B cell (primary cell): ENCODE data around the gene TTLL11. TPM values are rescaled to one million over a fixed set of nuclear protein-coding genes. Genes with fewer than 3 reads are reported as not detected.

Experiments
- ATAC-seq: fragments of 200-7000 bp; cut with Tn5 transposase; one replicate; pipeline ENCODE4 v1.10.0; 2021; ENCODE audit warnings: low read depth, mild to moderate bottlenecking, moderate number of reproducible peaks, moderate library complexity
- CTCF ChIA-PET: fragments of 350-600 bp; sonication (Branson Sonifier 250); formaldehyde crosslinking; loops from one replicate; lab custom pipeline; 2021; ENCODE audit warnings: antibody characterized with exemption, inconsistent platforms; lab: Charles Lee
- POLR2A ChIA-PET: fragments of 350-600 bp; sonication (Branson Sonifier 250); formaldehyde crosslinking; loops from one replicate; lab custom pipeline; 2021; ENCODE audit warnings: antibody characterized with exemption; lab: Charles Lee
- DNase-seq: peaks from one replicate; pipeline ENCODE4 v3.0.0; 2013
- H2AFZ ChIP-seq: 2 replicates; pipeline ENCODE4 v1.6.1; 2012; ENCODE audit warnings: mild to moderate bottlenecking, low read depth, low read length; ENCODE audit not compliant: insufficient read depth, poor library complexity, severe bottlenecking
- H3K27ac ChIP-seq, 2 donors: 1 replicate in 1 of 2; 2 replicates in 1 of 2; pipeline ENCODE4 v1.5.1; 2012 to 2013; ENCODE audit warnings: low read length in 2 of 2, mild to moderate bottlenecking in 2 of 2, moderate library complexity in 1 of 2
- H3K27me3 ChIP-seq, 4 experiments: fragments of 200-600 bp in 1 of 4; sonication (generic) in 1 of 4; replicated peaks in 1 of 4; 1 replicate in 2 of 4; 2 replicates in 2 of 4; pipeline versions ENCODE4 v1.6.1 to v1.7.0; 2013 to 2016; ENCODE audit warnings: low read length in 3 of 4, mild to moderate bottlenecking in 2 of 4, mixed read lengths in 1 of 4, moderate library complexity in 1 of 4; ENCODE audit not compliant: insufficient read depth in 4 of 4, control insufficient read depth in 3 of 4; ENCODE audit errors: control extremely low read depth in 1 of 4
- H3K36me3 ChIP-seq, 2 experiments: replicated peaks in 1 of 2; 1 replicate in 1 of 2; 2 replicates in 1 of 2; pipeline versions ENCODE4 v1.6.1 to v1.7.1; 2013; ENCODE audit warnings: low read length in 1 of 2; ENCODE audit not compliant: insufficient read depth in 2 of 2, control insufficient read depth in 1 of 2; ENCODE audit errors: control extremely low read depth in 1 of 2, extremely low read depth in 1 of 2
- H3K4me1 ChIP-seq, 2 donors: fragments of 200-600 bp in 1 of 2; sonication (generic) in 1 of 2; 1 replicate in 1 of 2; 2 replicates in 1 of 2; pipeline versions ENCODE4 v1.5.1 to v1.6.1; 2013 to 2017; ENCODE audit warnings: low read length in 2 of 2; ENCODE audit not compliant: control insufficient read depth in 2 of 2, insufficient read depth in 2 of 2
- H3K4me2 ChIP-seq: replicated peaks from 2 replicates; pipeline ENCODE3; 2012; ENCODE audit warnings: mild to moderate bottlenecking, low read depth, low read length; ENCODE audit not compliant: poor library complexity, severe bottlenecking
- H3K4me3 ChIP-seq, 5 experiments: fragments of 200-600 bp in 1 of 5; sonication (generic) in 1 of 5; 1 replicate in 3 of 5; 2 replicates in 2 of 5; pipeline versions ENCODE4 v1.5.1 to v1.7.0; 2011 to 2016; ENCODE audit warnings: low read length in 4 of 5, mild to moderate bottlenecking in 4 of 5, low read depth in 2 of 5, control low read depth in 1 of 5, moderate library complexity in 1 of 5; ENCODE audit not compliant: insufficient read depth in 1 of 5; ENCODE audit errors: control extremely low read depth in 1 of 5, extremely low read depth in 1 of 5
- H3K79me2 ChIP-seq: fragments of 200-600 bp; sonication (generic); one replicate; pipeline ENCODE4 v1.6.0; 2016; ENCODE audit warnings: low read length; ENCODE audit not compliant: control insufficient read depth, insufficient read depth
- H3K9ac ChIP-seq: fragments of 200-600 bp; sonication (generic); 2 replicates; pipeline ENCODE4 v1.6.1; 2017; ENCODE audit warnings: mild to moderate bottlenecking, low read length, moderate library complexity
- H3K9me3 ChIP-seq, 3 donors: one replicate each; pipeline versions ENCODE4 v1.6.1 to v1.7.1; 2013; ENCODE audit warnings: low read length in 2 of 3; ENCODE audit not compliant: control insufficient read depth in 2 of 3, insufficient read depth in 1 of 3; ENCODE audit errors: control extremely low read depth in 1 of 3
- H4K20me1 ChIP-seq: 2 replicates; pipeline ENCODE4 v1.6.0; 2012; ENCODE audit warnings: mild to moderate bottlenecking, low read length; ENCODE audit not compliant: insufficient read depth, control insufficient read depth, poor library complexity, severe bottlenecking
- H3K27ac Mint-ChIP-seq: one replicate; pipeline ENCODE4 v1.8.0; 2021; ENCODE audit warnings: mixed read lengths
- H3K27me3 Mint-ChIP-seq: one replicate; pipeline ENCODE4 v1.8.0; 2021; ENCODE audit warnings: mixed read lengths
- H3K4me1 Mint-ChIP-seq: one replicate; pipeline ENCODE4 v1.8.0; 2021; ENCODE audit warnings: mixed read lengths
- H3K4me3 Mint-ChIP-seq: one replicate; pipeline ENCODE4 v1.8.0; 2021; ENCODE audit warnings: mixed read lengths
- H3K9me3 Mint-ChIP-seq: one replicate; pipeline ENCODE4 v1.8.0; 2022; ENCODE audit warnings: mixed read lengths; ENCODE audit not compliant: insufficient read depth
- CTCF ChIP-seq: fragments of 200-600 bp; IDR thresholded peaks from one replicate; pipeline ENCODE4 v1.8.0; 2022; ENCODE audit warnings: antibody characterized with exemption, mild to moderate bottlenecking
- EZH2 ChIP-seq: IDR thresholded peaks from 2 replicates; pipeline ENCODE4 v1.6.1; 2012; ENCODE audit warnings: borderline replicate concordance, low read depth, mild to moderate bottlenecking, moderate library complexity, low read length; ENCODE audit not compliant: insufficient read depth, poor library complexity, severe bottlenecking
- WGBS: methylation state at CpG from one replicate; pipeline ENCODE4 v1.1.5; 2013; ENCODE audit warnings: missing lambda C conversion rate; ENCODE audit not compliant: insufficient coverage; 5-methylcytosine and 5-hydroxymethylcytosine counted together
- intact Hi-C: fragments of 100-400 bp; cut with micrococcal nuclease; formaldehyde crosslinking; loops from one replicate; pipeline ENCODE4 v1.10.0; 2022
- polyA plus RNA-seq: library from polyadenylated mRNA; depleted of rRNA; stranded (reverse); fragments of >200 nt; gene quantifications from 2 replicates; pipeline ENCODE4 v1.2.3, GENCODE V29; 2012
- total RNA-seq, 2 donors: library from RNA; stranded (reverse); fragments of 120-200 nt in 1 of 2; gene quantifications; 1 replicate in 1 of 2; 2 replicates in 1 of 2; pipeline versions ENCODE4 v1.2.3 to v1.2.4, GENCODE V29; 2013 to 2022

Gene TTLL11
- total and polyA plus RNA-seq, 2 donors (not counting 1 experiment from before 2014, with no cell fraction given), result 3.6 to 3.8 TPM

GRCh38 chr9:121813519-121814210, 279.4 kb downstream of the TTLL11 start:
- no peak overlapping the region for H3K27ac Mint-ChIP-seq
- TF ChIP-seq CTCF, result no peak
- TF ChIP-seq EZH2, result no peak

DNA sequence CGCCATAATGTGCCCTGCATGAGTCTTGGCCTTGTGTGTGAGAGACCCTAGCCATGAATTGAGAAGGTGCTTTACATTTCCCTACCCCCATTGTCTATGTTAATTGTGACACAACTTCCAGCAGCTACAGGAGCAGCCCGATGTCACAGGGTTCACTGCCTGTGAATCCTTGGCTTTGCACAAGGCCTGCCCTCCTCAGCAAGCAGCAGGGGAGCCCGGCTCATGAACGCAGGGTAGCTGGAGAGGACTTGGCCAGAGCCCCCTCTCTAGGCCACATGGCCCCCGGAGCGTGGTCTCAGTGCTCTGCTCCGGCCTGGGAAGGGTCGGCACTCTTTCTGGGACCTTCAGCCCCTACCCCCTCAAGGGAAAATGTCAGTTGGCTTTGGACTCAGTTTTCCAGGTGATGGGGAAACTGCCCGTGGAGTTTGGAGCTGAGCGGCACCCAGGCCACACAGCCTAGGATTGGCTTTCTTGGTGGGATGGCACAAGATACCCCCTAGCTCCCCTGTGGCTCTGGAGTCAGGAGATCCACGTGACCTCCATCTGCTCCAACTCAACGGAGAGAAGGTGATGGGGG, 280.9 kb downstream of the TTLL11 start:
- Histone ChIP-seq H3K4me2 (no peak overlapping the region), H3K4me3 (no peak overlapping the region), H3K27ac (no peak overlapping the region), H3K36me3 (no peaks in the 10 kb centered on the region), H3K9ac (no peak overlapping the region), H2AFZ (no peak overlapping the region), H3K4me1 (no peaks in the 10 kb centered on the region), H4K20me1 (no peaks in the 10 kb centered on the region), H3K9me3 (no peaks in the 10 kb centered on the region), H3K27me3 (no peaks in the 10 kb centered on the region), H3K79me2 (no peaks in the 10 kb centered on the region)
- ATAC-seq (no peak), DNase-seq (no peak)
- intact Hi-C loops, result no loop called here
- TF ChIP-seq EZH2, result no peak
- TF ChIP-seq CTCF, result no peak
- no peak overlapping the region for H3K27ac Mint-ChIP-seq
- CTCF ChIA-PET, result no interaction called here
- H3K4me3 Mint-ChIP-seq, result no peak overlapping the region
- POLR2A ChIA-PET, result no interaction called here
- WGBS, result 93% methylated on average over 11 of the region's 12 CpGs
- H3K4me1 Mint-ChIP-seq, result no peaks in the 10 kb centered on the region
- H3K27me3 Mint-ChIP-seq, result no peaks in the 10 kb centered on the region
- no peaks in the 10 kb centered on the region for H3K9me3 Mint-ChIP-seq

More at GRCh38 chr9:121813519-121814210, 279.4 kb downstream of the TTLL11 start:
- Histone ChIP-seq H4K20me1 (no peaks in the 10 kb centered on the region), H3K79me2 (no peaks in the 10 kb centered on the region), H3K4me2 (no peak overlapping the region), H3K27me3 (no peaks in the 10 kb centered on the region), H3K36me3 (no peaks in the 10 kb centered on the region), H3K9ac (no peak overlapping the region), H3K9me3 (no peaks in the 10 kb centered on the region), H3K27ac (no peak overlapping the region), H3K4me3 (no peak overlapping the region), H3K4me1 (no peaks in the 10 kb centered on the region), H2AFZ (no peak overlapping the region)
- no peak for DNase-seq
- Mint-ChIP-seq H3K4me1 (no peaks in the 10 kb centered on the region), H3K4me3 (no peak overlapping the region), H3K27me3 (no peaks in the 10 kb centered on the region), H3K9me3 (no peaks in the 10 kb centered on the region)
- intact Hi-C loops, result no loop called here
- no peak for ATAC-seq
- CTCF ChIA-PET, result no interaction called here
- 96% methylated on average over 7 of the region's 13 CpGs for WGBS
- POLR2A ChIA-PET, result no interaction called here
